ENCODE results near the gene DLG2.

DNA sequence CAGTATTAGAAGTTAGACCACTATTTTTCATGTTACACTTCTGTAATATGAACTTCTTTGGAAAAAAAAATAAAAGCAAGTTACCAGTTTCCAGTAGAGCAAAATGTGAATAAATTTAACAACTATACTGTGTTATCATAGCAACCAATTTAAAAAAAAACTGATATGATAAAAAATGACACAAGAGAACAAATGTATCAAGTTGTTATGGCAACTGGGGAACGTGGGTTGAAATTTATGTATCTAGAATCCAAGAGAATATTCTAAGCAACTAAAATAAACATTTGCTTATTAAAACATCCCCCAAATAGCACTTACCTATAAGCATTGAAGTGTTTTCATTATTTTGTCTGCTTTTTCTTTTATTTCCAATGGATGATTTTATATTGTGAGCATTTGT, 442.4 kb downstream of the DLG2 start:
- TF ChIP-seq, protein P1, sequence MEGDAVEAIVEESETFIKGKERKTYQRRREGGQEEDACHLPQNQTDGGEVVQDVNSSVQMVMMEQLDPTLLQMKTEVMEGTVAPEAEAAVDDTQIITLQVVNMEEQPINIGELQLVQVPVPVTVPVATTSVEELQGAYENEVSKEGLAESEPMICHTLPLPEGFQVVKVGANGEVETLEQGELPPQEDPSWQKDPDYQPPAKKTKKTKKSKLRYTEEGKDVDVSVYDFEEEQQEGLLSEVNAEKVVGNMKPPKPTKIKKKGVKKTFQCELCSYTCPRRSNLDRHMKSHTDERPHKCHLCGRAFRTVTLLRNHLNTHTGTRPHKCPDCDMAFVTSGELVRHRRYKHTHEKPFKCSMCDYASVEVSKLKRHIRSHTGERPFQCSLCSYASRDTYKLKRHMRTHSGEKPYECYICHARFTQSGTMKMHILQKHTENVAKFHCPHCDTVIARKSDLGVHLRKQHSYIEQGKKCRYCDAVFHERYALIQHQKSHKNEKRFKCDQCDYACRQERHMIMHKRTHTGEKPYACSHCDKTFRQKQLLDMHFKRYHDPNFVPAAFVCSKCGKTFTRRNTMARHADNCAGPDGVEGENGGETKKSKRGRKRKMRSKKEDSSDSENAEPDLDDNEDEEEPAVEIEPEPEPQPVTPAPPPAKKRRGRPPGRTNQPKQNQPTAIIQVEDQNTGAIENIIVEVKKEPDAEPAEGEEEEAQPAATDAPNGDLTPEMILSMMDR (IDR thresholded peaks at IDR 0.05; ENCODE audit: low read depth, low read length, poor library complexity, severe bottlenecking), result no peak
- no peak for TF ChIP-seq EZH2phosphoT487 (IDR thresholded peaks at IDR 0.05; ENCODE audit: borderline replicate concordance, low read length)

Data from DOHH2 (cell line).